ENCODE results near the gene NBAS.

The NBAS gene

GRCh38 chr2:15354596-15355366, 206.4 kb downstream of the NBAS start:
- DNase-seq, result no peak

GRCh38 chr2:15352363-15352762, 208.8 kb downstream of the NBAS start:
- DNase-seq, result no peak

- no peak for DNase-seq
Measured at GRCh38 chr2:15348636-15349035, 212.5 kb downstream of the NBAS start.

DNA sequence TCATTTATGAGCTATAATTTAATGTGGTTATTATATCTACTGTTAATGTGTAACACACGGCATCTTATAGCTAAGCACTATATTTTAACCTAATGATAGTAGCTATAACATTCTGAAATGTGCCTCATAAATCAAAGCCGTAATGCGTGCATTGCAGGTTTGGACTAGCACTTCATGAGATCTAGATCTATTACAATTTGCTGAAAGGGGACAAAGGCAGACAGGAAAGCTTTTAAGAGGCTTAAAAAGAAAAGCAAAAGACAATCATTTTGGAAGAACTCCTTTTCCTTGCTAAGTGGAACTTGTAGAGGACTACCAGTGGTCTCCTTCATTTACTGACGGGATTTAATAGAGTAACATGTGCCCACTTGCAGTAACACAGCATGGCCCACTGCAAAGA, 213.1 kb downstream of the NBAS start:
- no peak for DNase-seq

DNA sequence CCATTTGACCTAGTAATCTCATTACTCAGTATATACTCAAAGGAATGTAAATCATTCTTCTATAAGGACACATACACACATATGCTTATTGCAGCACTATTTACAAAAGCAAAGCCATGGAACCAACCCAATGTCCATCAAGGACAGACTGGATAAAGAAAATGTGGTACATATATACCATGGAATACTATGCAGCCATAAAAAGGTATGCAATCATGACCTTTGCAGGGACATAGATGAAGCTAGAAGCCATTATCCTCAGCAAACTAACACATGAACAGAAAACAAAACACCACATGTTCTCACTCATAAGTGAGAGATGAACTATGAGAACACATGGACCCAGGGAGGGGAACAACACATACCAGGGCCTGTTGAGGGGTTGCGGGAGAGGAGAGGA, 214.5 kb downstream of the NBAS start:
- DNase-seq, result no peak

DNA sequence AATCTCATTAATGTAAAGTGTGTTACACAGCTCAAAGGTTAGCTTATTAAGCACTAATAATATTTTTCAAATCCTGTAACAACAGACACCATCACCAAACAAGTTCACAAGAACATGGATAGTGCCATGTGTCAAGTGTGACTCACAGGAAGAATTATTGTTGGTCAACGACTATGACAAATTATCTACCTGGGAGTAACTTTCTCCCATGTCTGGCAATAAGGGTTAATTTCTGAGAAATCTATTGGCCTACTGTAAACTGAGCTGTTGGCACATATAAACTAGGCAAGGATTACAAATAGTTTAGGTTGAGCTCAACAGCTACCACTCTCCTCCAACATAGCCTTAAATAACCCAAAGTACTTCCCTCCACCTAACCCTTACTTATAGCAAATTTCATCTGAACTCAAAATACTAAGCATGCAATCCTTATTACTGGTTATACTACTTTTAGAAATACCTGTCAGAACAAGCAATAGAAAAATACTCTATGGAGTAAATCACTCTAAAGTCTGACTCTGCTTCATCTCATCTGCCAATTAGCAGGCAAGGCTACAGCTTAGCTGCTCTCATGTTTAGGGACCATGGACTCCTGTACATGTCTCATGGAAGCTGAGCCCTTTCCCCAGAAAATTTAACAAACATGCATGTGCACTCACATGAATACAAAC, 223.0 kb downstream of the NBAS start:
- no peak for DNase-seq

DNA sequence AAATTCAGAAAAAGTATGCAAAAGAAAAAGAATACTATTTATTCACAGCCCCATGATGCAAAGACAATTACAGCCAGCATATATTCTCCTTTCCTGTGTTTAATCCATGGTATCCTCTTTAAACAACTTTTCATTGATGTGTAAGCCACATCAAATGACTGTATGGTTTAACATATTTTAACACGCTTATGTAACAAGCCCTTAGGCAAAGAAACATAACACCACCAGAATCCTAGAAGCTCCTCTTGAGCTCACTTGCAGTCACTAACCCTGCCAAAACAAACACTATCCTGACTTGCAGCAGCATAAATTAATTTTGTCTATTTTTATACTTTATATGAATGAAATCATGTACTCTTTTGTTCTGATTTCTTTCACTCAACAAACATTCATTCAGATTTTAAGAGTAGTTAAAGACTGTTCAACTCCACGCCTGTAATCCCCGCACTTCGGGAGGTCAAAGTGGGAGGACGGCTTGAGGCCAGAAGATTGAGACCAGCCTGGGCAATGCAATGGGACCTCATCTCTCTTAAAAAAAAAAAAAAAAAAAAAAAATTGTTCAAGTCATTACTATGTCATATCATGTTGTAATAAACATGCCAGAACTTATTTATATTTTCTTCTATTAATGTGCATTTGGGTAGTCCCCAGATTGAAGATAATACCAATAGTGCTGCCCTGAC, 226.3 kb downstream of the NBAS start:
- DNase-seq, result no peak

GRCh38 chr2:15331787-15332186, 229.3 kb downstream of the NBAS start:
- DNase-seq, result no peak

- DNase-seq, result no peak
Measured at GRCh38 chr2:15325296-15325695, 235.8 kb downstream of the NBAS start.

- no peak for DNase-seq
Measured at GRCh38 chr2:15323227-15323626, 237.9 kb downstream of the NBAS start.

DNA sequence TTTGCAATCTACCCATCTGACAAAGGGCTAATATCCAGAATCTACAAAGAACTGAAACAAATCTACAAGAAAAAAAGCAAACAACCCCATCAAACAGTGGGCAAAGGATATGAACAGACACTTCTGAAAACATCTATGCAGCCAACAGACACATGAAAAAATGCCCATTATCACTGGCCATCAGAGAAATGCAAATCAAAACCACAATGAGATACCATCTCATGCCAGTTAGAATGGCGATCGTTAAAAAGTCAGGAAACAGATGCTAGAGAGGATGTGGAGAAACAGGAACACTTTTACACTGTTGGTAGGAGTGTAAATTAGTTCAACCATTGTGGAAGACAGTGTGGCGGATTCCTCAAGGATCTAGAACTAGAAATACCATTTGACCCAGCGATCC, 239.7 kb downstream of the NBAS start:
- DNase-seq, result peak in 1 of 2 donors; percentile 28

- no peak for DNase-seq
Measured at GRCh38 chr2:15316370-15316814, 244.7 kb downstream of the NBAS start.

- DNase-seq, result no peak
Measured at GRCh38 chr2:15315411-15315810, 245.7 kb downstream of the NBAS start.

DNA sequence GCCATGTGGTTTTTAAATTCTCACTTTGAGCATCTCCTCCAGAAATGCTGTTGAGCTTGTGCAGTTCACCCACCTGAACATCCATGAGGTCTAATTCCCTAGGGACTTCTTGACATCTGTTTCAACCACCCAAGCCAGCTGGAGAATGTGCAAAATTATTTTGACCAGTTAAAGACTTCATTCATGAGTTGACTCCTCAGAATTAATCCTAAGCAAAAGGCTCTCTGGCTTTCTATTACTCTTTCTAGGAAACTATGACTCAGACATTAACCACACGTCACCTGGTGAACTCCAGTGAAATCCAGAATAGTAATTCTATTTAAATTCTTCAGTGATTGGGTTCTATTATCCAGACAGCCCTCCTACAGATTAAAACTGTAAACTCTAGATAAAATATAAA, 247.5 kb downstream of the NBAS start:
- peak in 1 of 2 donors; percentile 37 for DNase-seq

DNA sequence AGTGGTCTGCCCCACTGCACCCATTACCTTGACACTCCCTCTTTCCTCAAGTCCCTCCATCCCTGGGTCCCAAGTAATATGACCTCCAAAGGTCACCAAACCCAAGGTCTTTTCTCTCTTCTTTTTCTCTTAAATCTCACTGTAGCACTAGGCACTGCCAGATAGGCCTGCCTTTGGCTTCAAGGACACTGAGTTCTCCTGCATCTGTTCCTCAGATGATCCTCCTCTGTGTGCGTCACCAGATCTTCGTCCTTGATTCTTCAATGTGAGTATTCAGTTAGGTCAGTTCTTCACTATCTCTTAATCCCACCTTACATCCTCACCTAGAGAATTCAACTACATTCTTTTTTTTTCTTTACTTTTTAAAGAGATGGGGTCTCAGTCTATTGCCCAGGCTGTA, 249.2 kb downstream of the NBAS start:
- no peak for DNase-seq

DNA sequence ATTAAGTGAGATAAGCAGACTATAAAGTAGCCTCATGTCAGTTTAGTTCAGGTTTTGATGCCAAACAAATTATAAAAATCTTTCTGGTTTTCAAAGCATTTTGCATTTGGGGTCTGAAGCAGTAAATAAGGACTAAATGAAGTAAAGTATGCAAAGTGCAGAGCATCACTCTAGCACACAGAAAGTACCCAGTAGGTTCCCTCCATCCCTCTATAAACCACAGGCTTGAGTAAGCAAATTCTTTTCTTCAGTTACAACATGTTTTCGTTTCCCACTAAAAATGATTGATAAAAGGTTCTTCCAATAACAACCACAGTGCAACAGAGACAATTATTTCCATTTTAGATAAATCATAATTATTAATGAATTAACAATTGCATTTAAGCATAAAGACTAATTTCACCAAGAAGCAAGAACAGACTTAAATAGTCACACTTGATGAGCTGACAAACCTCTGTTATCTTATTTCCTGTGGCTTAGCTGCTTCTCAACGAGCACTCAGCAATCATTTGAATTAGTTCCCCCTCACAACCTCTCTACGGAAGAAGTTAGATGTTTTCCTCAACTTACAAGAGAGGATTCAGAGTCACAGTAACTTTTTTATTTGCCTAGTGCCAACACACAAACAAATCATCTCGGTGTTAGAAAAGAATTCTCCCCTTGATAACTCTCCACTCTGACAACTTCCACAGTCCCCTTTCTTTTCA, 249.8 kb downstream of the NBAS start:
- peak in 1 of 2 donors; percentile 60 for DNase-seq

- no peak for DNase-seq
Measured at GRCh38 chr2:15307526-15307925, 253.6 kb downstream of the NBAS start.

DNA sequence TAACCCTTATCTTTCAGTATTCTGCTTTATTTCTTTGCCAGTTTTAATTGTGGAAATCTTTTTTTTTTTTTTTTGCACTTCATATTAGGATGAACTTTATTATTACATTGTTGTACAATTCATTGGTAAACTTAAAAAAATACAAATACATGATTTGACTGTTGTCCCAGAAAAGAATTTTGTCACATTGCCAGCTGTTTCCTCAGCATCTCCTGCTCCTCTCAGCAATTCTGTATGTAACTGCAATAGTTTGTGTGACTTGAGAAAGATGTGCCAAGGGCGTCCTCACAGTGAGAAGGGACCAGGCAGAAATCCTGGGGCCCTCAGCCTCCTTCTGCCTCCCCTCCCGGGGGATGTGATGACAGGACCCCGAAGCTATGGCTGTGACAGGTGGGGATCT, 254.4 kb downstream of the NBAS start:
- no peak for DNase-seq

DNA sequence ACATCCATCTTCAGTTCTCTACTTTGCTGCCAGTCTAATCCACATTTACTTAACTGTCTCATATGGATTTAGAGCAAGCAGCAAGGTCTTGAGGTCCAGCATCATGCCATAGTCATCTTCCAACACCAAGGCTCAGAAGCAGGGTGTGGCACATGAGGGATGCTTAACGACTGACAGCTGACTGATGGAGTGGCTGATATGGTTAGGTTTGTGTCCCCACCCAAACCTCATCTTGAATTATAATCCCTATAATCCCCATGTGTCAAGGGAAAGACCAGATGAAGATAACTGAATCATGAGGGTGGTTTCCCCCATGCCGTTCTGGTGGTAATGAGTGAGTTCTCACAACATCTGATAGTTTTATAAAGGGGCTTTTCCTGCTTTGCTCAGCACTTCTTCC, 257.3 kb downstream of the NBAS start:
- no peak for DNase-seq

GRCh38 chr2:15302154-15302553, 259.0 kb downstream of the NBAS start:
- no peak for DNase-seq

- peak in 1 of 2 donors; percentile 68 for DNase-seq
Measured at GRCh38 chr2:15300624-15301573, 260.2 kb downstream of the NBAS start.

DNA sequence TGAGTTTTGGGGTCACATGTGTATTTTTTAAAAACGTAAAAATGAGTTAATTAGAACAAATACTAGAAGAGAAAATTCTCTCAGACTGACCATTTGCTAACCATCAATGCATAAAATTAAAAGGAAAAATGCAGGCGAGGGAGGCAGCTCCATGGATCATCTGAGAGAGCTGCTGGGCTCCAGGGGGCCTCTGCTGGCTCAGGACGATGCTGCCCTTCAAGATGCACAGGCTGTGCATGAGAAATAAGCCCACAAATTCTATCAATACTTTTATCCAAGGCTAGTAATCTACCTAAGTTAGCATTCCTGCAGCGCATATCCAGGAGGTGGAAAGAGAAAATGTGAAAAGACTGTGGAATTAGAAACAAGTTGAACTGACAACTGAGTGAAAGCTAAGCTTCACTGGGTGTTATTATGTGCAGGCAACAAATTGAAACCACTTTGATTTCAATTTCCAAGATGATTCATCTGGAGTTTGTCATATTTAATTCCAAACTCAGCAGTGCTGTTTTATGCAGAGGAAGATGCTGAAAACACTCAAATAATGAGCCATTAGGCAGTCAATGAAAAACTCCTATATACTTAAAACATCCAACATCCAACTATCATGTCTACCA, 261.1 kb downstream of the NBAS start:
- DNase-seq, result no peak
